Activated T-cell treated with anti-CD3 and anti-CD28 coated beads, Interleukin-2, amount 50 U/mL, for 48 hours (primary cell): ENCODE data around the gene RASSF6.
"Not testable (repeated sequence)": the region's sequence is repeated elsewhere in the genome, so short reads cannot be mapped to it uniquely, and the experiment has no call there.

Experiments
- DNase-seq, 2 experiments: peaks; one replicate each; pipeline ENCODE4 v3.0.0-alpha.2; 2020

Gene RASSF6

DNA sequence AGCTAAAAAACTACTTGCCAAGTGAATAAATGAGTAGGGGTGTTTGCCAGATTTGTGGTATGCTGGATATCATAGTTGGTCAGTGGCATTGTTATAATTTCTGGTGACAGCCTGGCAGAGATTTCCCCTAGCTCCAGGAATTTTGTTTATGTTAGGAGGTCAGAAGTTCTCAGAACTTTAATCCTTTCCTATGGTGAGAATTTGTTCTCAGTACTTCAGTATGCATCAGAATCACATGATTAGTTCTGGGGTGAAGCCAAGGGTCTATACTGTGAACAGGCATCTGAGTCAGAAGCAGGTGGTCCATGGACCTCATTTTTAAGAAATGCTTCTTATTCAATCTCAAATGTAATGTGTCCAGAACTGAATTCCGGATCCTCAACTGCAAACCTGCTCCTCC is 10.5 kb downstream of the RASSF6 start:
- no peak for DNase-seq

- DNase-seq = no peak
These were observed 11.3 kb downstream of the RASSF6 start for GRCh38 chr4:73608689-73609594.

DNA sequence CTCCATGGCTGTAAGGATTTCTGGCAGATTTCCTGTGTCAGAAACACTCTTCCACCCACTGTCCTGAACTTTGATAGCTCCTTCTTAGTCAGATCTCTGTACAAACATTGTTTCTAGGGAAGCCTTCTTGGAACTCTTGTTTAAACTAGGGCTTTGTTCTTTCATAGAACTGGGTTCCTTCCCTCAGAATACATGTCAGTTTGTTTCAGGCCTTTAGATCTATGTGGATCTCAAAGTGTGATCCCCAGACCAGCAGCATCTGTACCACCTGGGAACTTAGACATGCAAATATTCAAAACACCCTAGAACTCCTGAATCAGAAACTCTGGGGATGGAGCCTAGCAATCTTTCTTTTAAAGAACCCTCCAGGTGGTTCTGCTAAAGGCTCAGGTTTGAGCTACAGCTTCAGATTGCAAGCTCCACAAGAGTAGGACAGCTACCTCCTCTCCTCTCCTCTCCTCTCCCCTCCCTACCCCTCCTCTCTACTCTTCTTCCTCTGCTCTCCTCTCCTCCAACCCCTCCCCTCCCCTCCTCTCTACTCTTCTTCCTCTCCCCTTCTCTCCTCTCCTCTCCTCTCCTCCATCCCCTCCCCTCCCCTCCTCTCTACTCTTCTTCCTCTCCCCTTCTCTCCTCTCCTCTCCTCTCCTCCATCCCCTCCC is 12.7 kb downstream of the RASSF6 start:
- DNase-seq = no peak

DNA sequence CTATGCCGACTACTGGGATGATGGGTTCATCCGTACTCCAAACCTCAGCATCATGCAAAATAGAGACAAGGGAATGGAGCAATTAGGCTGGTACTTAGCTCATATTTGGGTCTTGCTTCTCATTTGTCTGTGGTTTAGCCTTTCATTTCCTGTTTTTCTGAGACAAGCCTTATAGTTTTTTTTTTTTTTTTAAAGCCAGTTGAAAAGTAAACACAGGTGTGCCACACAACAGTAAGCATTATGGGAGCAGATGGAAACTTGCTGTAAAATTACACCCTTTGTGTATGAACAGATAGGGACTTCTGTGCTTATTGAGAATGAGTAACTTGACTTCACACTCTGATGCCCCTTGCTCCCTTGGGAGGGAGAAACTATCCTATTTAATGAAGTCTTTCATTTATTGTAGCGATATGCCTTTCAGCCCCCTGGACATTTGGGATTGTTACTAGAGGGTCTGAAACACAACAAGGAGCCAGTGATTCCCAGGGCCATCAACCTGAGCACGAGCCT is 13.7 kb downstream of the RASSF6 start:
- no peak for DNase-seq

DNA sequence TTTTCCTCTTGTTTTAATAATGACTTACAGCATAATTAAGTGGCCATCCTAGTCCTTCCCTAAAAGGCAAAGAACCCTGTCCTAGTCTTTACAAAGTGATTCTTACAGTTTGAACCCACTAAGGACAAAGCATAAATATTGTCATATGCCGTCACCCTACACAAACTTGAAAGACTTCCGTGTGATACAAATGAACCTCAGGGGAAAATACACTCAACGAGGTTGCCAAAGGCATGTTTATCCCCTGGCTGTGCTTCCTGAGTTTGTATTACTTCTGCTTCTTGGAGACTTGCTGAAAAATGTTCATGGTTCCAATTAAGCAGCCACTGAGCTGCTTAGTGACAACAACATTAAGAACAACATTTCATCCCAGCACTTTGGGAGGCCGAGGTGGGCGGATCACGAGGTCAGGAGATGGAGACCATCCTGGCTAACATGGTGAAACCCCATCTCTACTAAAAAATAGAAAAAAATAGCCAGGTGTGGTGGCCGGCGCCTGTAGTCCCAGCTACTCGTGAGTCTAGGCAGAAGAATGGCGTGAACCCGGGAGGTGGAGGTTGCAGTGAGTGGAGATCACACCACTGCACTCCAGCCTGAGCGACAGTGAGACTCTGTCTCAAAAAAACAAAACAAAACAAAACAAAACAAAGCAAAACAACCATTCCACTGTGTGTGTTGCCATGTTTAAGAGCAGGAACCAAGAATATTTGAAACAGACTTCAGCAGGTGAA is 16.2 kb downstream of the RASSF6 start:
- no peak for DNase-seq

DNA sequence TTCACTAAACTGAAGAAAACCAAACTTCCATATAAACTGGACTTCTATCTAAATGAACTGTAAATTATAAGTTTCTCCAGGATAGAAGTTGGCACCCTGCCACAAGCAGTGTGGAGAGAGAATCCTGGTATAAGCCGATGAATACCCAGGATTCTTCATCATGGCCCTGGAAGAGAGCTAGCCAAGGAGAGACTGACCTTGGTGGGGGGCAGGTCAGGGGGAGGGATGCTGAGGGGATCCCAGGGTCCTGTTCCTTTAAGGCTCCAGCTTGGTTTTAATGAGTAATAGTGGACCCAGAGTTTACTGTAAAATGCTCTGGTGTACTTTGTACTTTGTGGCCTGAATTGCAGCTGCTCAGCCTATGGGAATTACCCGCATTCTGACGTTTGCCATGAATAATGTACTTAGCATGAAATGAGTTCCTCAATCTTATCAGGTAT is 16.9 kb downstream of the RASSF6 start:
- no peak for DNase-seq

GRCh38 chr4:73600954-73601353 is 19.3 kb downstream of the RASSF6 start:
- no peak for DNase-seq

- no peak for DNase-seq
These were observed 21.1 kb downstream of the RASSF6 start for GRCh38 chr4:73599182-73599581.

DNA sequence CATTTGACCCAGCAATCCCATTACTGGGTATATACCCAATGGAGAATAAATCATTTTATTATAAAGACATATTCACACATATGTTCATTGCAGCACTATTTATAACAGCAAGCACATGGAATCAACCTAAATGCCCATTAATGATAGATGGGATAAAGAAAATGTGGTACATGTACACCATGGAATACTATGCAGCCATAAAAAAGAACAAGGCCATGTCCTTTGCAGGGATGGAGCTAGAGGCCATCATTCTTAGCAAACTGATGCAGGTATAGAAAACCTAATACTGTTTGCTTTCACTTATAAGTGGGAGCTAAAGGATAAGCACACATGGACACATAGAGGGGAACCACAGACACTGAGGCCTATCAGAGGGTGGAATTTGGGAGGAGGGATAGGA is 22.6 kb downstream of the RASSF6 start:
- no peak for DNase-seq

DNA sequence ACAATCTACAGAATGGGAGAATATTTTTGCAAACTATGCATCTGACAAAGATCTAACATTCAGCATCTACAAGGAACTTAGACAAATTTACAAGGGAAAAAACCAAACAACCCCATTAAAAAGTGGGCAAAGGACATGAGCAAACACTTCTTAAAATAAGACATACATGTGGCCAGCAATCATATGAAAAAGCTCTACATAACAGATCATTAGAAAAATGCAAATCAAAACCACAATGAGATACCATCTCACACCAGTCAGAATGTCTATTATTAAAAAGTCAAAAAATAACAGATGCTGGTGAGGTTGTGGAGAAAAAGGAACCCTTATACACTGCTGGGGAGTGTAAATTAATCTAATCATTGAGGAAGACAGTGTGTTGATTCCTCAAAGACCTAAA is 23.1 kb downstream of the RASSF6 start:
- DNase-seq = not testable (repeated sequence)

GRCh38 chr4:73596001-73596400 is 24.2 kb downstream of the RASSF6 start:
- DNase-seq = no peak

DNA sequence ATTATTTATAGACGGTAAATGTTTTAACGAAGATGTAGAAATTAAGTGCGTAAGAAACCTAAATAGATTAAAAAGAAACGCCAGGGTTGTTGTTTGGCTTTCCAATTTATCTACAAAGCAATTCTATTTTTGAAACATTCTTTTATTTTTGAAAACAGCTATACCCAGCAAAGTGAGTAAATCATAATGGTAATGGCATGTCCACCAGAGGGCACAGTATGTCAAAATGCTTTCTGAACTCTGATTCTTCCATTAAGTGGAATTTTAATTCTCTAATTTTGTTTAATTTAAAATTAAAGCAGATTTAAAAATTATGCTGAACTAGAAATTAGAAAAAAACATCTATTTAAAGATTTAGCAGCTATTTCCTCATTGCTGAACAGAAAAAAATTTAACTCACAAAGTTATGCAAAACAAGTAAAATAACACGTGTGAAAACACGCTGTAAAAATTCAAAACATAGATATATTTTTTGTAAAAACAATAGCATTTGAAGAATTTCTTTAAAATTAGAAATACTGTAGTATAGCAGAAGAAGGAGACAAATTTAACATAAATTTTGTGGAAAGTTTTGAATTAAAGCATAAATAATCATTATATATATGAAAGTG is 26.5 kb downstream of the RASSF6 start:
- DNase-seq = no peak

GRCh38 chr4:73589887-73590801 is 30.1 kb downstream of the RASSF6 start:
- DNase-seq = no peak

- no peak for DNase-seq
These were observed 30.9 kb downstream of the RASSF6 start for GRCh38 chr4:73589261-73589847.

GRCh38 chr4:73588613-73589012 is 31.6 kb downstream of the RASSF6 start:
- DNase-seq = no peak

- DNase-seq = no peak
These were observed 33.6 kb downstream of the RASSF6 start for GRCh38 chr4:73586666-73587065.

DNA sequence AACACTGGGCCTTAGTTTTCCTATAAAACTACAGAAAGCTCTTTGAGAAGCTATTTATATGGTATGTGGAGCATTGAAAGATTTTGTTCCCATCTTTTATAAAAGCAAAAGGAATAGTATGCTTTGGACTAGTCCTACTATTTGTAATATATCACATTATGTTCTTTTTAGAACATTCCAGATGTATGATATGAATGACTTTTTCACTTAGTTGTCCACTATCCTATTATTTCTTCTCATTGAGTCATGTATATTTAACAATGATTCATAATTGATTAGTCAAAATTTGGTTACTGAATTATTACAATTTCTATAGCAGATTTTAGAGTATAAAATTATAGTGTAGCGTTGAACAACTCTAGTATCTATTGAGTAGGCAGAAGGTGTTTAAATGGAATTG is 34.2 kb downstream of the RASSF6 start:
- no peak for DNase-seq

DNA sequence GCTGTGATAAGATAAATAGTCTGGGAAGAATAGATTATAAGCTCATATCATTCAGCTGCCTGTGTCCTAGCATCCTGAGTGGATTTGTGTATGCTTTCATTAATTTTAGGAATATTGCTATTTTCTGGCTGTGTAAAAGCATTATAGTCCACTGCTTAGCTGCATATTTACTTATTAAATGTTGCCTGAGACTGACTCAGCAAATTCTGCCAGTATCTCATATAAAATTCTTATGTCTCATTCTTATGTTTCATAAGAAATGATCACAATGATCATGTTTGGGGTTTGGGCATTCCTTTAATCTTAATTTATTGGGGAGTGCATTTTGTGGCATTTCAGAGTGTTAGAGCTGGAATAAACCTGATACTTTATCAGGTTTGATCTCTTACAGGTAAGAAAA is 34.9 kb downstream of the RASSF6 start:
- no peak for DNase-seq

DNA sequence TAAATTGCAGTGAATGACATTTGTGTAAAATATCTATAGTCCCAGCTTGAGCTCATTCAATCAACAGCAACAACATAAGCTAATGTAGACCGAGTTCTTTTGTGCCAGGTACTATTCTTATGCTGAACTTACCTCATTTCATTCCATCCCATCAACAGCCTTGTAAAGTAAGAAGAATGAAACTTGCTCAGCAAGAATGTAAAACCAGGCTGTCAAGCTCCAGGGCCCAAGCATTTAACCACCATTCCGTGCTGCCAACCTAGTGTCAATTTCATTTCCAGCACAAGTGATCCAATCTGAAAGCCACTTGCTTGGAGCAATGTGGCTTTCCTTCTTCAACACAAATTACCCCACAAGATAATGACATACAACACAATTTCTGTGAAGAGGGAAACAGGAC is 36.6 kb downstream of the RASSF6 start:
- DNase-seq = no peak

DNA sequence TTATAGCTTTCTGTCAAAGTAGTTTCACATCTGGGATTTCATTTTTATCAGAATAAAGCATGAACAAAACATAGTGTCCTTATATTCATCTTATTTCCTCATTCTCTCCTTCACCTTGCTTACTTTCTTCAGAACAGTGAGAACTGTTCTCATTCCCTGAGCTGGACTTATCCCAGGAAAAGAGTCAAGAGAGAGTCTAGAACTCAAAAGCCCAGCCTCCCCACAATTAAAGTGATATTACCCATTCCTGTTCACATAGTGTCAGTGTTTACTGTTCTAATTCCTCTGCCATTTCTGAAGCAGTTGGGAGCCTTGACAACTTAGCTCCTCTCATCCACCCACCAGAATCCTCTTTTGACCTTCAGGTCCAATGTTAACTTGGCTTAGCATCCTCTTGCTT is 42.9 kb downstream of the RASSF6 start:
- no peak for DNase-seq

GRCh38 chr4:73576381-73576780 is 43.9 kb downstream of the RASSF6 start:
- DNase-seq = no peak
